GM10248 (cell line): Measurements from ENCODE around the gene KAT2A.

ENCODE experiments used
- CTCF ChIA-PET: fragments of 300-600 bp; sonication (Branson Sonifier 250); formaldehyde crosslinking; extraction: SDS; loops from one replicate; lab custom pipeline; 2021; ENCODE audit warnings: antibody characterized with exemption; lab: Yijun Ruan, JAX
- POLR2A ChIA-PET: fragments of 350-650 bp; sonication (Branson Sonifier 250); formaldehyde crosslinking; extraction: SDS; loops from one replicate; lab custom pipeline; 2020; ENCODE audit warnings: antibody characterized with exemption; lab: Yijun Ruan, JAX
- DNase-seq: peaks from one replicate; pipeline ENCODE4 v3.0.0; 2012; ENCODE audit errors: extremely low spot score
- CTCF ChIP-seq: IDR thresholded peaks from 2 replicates; pipeline ENCODE4 v1.5.1; 2012; ENCODE audit warnings: mild to moderate bottlenecking, low read depth; ENCODE audit errors: extremely low read depth, missing control alignments, control extremely low read depth

KAT2A gene

GRCh38 chr17:42101513-42102292 is 19.5 kb downstream of the KAT2A start:
- ChIA-PET POLR2A (interaction anchor here (0.5 kb wide), 1 partner anchor 74 kb away, joined by 9 read pairs; no protein-coding TSS in a partner anchor), CTCF (interaction anchor here (0.6 to 8.7 kb wide), 21 partner anchors 9 to 300 kb away, joined by 3 to 70 read pairs (median 4); partner anchors contain the start of genes CNP, DHX58 and NKIRAS2)
- DNase-seq = peak; percentile 77
- TF ChIP-seq CTCF = peak; percentile 84

GRCh38 chr17:42098730-42099399 is 22.3 kb downstream of the KAT2A start:
- TF ChIP-seq CTCF = no peak

DNA sequence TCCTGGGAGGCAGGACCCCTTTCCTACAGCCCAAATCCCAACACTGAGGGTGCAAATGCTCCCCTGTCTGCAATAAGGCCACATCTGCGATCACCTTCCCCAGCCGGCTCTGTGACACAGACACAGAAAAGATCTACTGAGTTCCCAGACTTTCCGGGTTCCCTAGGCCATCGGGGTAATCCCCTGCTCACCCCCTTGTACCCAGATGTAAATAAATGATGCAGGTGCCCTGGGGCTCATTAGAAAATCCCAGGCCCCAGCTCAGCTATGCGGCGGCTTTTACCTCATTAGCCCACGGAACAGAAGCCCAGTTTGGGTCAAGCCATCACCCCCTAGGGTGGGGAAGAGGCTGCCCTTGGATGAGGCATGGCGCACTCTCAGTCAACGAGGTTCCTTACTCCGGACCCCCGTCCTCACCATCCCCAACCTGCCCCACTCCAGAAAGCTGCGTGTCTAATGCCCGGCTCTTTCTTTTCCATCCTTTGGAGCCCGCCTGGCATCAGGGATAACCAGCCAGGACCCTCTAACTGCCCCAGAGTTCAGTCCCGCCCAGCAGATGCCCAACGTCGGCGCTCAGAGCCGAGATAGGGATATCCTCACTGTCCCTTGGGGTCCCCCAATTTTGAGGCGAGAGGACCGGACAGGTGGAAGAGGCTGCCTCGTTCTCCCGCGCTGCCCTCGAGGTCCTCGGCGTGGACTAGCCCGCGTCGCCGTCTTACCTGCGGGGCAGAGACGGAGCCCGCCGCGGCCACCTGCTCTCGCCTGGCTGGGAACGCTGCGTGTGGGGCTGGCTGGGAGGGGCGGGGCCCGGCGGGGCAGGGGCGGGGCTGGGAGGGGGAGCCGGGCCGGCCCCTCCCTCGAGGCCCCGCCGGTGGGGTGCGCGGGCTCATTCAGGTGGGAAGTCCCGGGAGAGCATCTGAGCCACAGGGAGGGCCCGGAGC is 23.2 kb downstream of the KAT2A start, which contains the start of gene ZNF385C:
Gene ZNF385C, minus strand, starts transcription at position 783 of the 941 bp plus-strand sequence. CDS start 35,417 bp downstream, outside the sequence.
- no peak for TF ChIP-seq CTCF
- peak; percentile 71 for DNase-seq
- ChIA-PET POLR2A (no interaction called here), CTCF (interaction anchor here (0.6 to 8.7 kb wide), 6 partner anchors 11 to 73 kb away, joined by 3 to 70 read pairs (median 3); no protein-coding TSS in a partner anchor)

More at GRCh38 chr17:42098730-42099399, 22.3 kb downstream of the KAT2A start:
- DNase-seq = no peak
- ChIA-PET CTCF (interaction anchor here (0.6 to 8.7 kb wide), 6 partner anchors 10 to 74 kb away, joined by 3 to 70 read pairs (median 3); no protein-coding TSS in a partner anchor), POLR2A (no interaction called here)

DNA sequence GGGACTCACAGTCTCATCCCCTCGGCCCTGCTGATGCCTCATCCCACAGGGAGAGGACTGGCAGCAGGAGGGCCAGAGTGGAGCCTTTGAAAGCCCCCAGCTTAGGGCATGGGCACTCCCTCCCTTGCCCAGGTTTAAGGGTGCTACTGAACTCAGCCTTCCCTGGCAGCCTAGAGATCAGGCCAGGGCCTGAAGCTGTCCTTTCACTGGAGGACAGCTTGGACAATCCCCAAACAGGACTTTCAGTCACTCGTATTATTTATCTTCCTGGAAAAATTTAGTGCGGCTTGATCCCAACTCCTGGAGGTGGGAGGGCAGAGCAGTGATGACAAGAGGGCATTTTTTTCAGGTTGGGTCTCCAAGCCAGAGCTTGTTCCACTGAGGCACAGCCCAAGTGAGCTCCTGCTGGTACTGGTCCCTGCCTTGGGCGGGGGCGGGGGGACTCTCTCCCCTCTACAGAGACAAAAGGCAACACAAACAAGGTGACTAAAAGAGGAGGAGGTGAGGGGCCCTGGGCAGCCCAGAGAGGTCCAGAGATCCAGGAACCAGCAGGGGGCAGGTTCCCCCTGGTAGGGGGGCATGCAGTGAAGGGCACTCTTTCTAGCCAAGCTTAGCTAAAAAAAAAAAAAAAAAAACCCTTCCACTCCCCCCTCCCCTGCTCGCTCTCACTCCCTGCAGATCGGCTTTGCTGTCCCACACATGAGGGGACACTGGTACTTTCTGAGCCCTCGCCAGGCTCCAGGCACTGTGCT is 24.6 kb downstream of the KAT2A start:
- POLR2A ChIA-PET = no interaction called here
- no peak for TF ChIP-seq CTCF
- no peak for DNase-seq
- CTCF ChIA-PET = interaction anchor here (1.5 to 8.7 kb wide), 2 partner anchors 31 to 38 kb away, joined by 3 to 70 read pairs; no protein-coding TSS in a partner anchor

GRCh38 chr17:42094375-42095069 is 26.6 kb downstream of the KAT2A start:
- POLR2A ChIA-PET = no interaction called here

More at GRCh38 chr17:42094375-42095069, 26.6 kb downstream of the KAT2A start:
- no peak for DNase-seq
- CTCF ChIA-PET = interaction anchor here (1.0 to 8.7 kb wide), 3 partner anchors 23 to 36 kb away, joined by 3 to 70 read pairs (median 3); no protein-coding TSS in a partner anchor
- TF ChIP-seq CTCF = no peak
